ENCODE data around the gene CCDC60. TPM values are rescaled to one million over a fixed set of nuclear protein-coding genes. Genes with fewer than 3 reads are reported as not detected.

Gene CCDC60
- total and polyA plus RNA-seq, 12 donors: not detected

DNA sequence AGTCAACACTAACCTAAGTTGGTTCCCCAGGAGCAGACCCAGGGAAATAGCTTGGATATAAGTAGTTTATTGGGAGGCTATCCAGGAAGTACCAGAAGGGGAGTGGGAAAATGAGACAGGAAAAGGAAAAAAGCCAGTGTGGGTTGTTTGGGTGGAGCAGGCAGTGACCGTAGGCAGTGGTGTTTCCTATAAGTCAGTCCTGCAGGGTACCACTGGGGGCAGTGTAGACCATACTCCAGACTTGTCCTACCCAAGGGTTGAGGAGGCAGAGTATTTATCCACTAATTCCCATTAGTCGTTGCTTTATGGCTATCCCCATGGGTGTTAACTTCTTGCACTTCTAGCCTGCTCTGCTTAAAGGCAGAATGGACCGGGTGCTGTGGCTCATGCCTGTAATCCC, 6.4 kb upstream of the CCDC60 start:
- WGBS, 2 donors: 43 to 50% methylated on average over 3 of the region's 3 CpGs
- Histone ChIP-seq H3K4me1 (peaks cover 0 to 16% (median 6%) of the 10 kb centered on the region in 9 donors), H3K9me3 (no peaks in the 10 kb centered on the region), H3K36me3 (no peaks in the 10 kb centered on the region), H3K27ac (no peak overlapping the region), H3K4me3 (no peak overlapping the region), H3K27me3 (no peaks in the 10 kb centered on the region)
- intact Hi-C loops (cut with DNase I): loop anchor here in 6 of 10 donors (5.0 to 10.0 kb wide), 4 partner anchors 79 to 213 kb away; no protein-coding TSS in a partner anchor
- TF ChIP-seq, protein P1, sequence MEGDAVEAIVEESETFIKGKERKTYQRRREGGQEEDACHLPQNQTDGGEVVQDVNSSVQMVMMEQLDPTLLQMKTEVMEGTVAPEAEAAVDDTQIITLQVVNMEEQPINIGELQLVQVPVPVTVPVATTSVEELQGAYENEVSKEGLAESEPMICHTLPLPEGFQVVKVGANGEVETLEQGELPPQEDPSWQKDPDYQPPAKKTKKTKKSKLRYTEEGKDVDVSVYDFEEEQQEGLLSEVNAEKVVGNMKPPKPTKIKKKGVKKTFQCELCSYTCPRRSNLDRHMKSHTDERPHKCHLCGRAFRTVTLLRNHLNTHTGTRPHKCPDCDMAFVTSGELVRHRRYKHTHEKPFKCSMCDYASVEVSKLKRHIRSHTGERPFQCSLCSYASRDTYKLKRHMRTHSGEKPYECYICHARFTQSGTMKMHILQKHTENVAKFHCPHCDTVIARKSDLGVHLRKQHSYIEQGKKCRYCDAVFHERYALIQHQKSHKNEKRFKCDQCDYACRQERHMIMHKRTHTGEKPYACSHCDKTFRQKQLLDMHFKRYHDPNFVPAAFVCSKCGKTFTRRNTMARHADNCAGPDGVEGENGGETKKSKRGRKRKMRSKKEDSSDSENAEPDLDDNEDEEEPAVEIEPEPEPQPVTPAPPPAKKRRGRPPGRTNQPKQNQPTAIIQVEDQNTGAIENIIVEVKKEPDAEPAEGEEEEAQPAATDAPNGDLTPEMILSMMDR (IDR thresholded peaks at IDR 0.05): peak; percentile 14 to 61 (median 53)
- DNase-seq: peak; percentile 8 to 42
- ATAC-seq: peak; percentile 69 to 90 (median 82)

GRCh38 chr12:119338593-119339363, 4.2 kb downstream of the CCDC60 start:
- H3K36me3 ChIP-seq: no peaks in the 10 kb centered on the region
- TF ChIP-seq, protein P1 (IDR thresholded peaks at IDR 0.05): no peak
- peaks cover 0 to 5% (median 0%) of the 10 kb centered on the region in 11 donors for H3K9me3 ChIP-seq
- H3K27me3 ChIP-seq: peaks cover 0 to 17% (median 5%) of the 10 kb centered on the region in 7 donors
- no peak overlapping the region for H3K27ac ChIP-seq
- intact Hi-C loops (cut with DNase I): loop anchor here in 1 of 10 donors (10.0 kb wide), 1 partner anchor 66 kb away; no protein-coding TSS in a partner anchor
- DNase-seq: no peak
- H3K4me1 ChIP-seq: peaks cover 0 to 10% (median 0%) of the 10 kb centered on the region in 9 donors
- no peak for ATAC-seq
- WGBS, 2 donors: 60 to 61% methylated on average over 11 of the region's 11 CpGs
- H3K4me3 ChIP-seq: no peak overlapping the region

DNA sequence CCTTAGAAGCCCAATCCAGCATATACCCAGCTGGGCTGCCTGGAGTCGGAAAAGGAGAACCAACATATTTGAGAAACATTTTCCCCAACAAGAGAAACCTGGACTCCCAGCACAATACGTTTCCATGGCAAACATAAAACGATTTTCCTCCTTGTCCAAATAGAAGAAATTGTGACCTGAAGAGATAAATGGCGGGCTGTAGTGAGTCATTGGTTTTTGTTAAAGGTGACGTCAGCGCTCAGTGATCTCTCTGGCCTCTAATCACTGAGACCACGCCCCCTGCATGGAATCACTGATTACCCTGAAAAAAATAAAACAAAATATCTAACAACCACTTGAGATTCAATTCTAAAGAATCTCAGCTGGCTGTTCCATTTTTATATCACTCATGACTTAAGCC, 6.0 kb downstream of the CCDC60 start:
- Histone ChIP-seq H3K27me3 (peaks cover 0 to 3% (median 0%) of the 10 kb centered on the region in 7 donors), H3K4me3 (no peak overlapping the region), H3K36me3 (no peaks in the 10 kb centered on the region), H3K27ac (no peak overlapping the region), H3K9me3 (peaks cover 0 to 5% (median 0%) of the 10 kb centered on the region in 11 donors), H3K4me1 (peaks cover 0 to 10% (median 0%) of the 10 kb centered on the region in 9 donors)
- peak in 1 of 8 donors; percentile 44 for ATAC-seq
- no peak for DNase-seq
- intact Hi-C loops (cut with DNase I): no loop called here
- TF ChIP-seq, protein P1 (IDR thresholded peaks at IDR 0.05): no peak
- WGBS, 2 donors: 61 to 63% methylated on average over 7 of the region's 7 CpGs

DNA sequence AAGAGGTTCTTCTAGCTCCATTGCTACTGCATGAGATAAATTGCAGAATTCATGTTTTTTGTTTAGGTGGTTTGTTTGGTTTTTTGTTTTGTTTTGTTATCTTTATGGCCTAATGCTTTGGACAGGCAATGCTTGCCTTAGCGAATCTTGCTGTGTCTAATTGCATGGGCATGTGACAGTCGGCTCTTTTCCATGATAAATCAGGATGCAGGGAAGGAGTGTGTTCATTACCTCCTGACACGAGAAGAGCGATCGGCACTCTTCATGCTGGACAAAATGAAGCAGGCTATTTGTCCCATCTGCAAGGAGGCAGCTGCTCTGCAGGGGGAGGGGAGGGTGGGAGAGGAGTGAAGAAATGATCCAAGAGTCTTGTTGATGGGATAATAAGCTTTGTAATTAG, 6.5 kb downstream of the CCDC60 start:
- intact Hi-C loops (cut with DNase I): no loop called here
- H3K9me3 ChIP-seq: peaks cover 0 to 5% (median 0%) of the 10 kb centered on the region in 11 donors
- H3K36me3 ChIP-seq: no peaks in the 10 kb centered on the region
- TF ChIP-seq, protein P1 (IDR thresholded peaks at IDR 0.05): no peak
- WGBS, 2 donors: 65 to 68% methylated on average over 5 of the region's 5 CpGs
- H3K4me1 ChIP-seq: peaks cover 0 to 10% (median 0%) of the 10 kb centered on the region in 9 donors
- no peak overlapping the region for H3K27ac ChIP-seq
- no peak overlapping the region for H3K4me3 ChIP-seq
- peaks cover 0 to 3% (median 0%) of the 10 kb centered on the region in 7 donors for H3K27me3 ChIP-seq
- ATAC-seq (no peak), DNase-seq (no peak)
